HG03196 (cell line): ENCODE measurements around the gene VCL.
"Not testable (repeated sequence)": the region's sequence is repeated elsewhere in the genome, so short reads cannot be mapped to it uniquely, and the experiment has no call there.

Experiments used
- ATAC-seq: cut with Tn5 transposase; IDR thresholded peaks from one replicate; pipeline ENCODE4 v1.9.1; 2021; ENCODE audit not compliant: unreplicated experiment

VCL gene

DNA sequence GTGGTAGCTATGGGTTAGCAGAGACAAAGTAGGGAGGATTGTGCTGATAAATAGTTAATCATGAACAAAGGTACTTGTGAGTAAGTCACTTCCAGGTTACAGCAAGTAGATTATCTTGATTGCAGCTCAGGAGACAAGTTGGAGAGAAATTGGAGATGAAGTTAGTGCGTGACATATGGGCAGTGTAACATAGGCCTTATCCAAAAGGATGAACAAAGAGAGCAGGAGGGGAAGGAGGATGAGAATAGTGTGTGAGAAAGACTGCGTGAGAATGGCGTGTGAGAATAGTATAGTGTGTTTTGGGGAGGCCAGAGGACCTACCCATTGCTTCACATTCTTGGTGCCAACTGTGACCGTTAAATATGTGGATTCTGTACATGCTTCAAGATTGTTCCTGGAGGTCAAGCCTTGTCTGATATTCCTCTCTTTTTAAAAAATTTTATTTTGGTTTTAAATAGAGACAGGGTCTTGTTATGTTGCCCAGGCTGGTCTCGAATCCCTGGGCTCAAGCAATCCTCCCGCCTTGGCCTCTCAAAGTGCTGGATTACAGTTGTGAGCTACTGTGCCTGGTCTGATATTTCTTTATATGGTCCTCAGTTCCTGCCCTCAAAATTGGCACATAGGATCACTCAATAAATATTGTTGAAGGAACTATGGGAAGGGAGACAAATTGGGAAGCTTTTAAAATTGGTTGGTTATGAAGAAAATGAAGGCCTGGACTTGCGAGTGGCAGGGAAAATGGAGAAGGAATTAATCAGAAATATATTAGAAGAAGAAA lies 3.2 kb downstream of the VCL start:
- ATAC-seq = no peak

DNA sequence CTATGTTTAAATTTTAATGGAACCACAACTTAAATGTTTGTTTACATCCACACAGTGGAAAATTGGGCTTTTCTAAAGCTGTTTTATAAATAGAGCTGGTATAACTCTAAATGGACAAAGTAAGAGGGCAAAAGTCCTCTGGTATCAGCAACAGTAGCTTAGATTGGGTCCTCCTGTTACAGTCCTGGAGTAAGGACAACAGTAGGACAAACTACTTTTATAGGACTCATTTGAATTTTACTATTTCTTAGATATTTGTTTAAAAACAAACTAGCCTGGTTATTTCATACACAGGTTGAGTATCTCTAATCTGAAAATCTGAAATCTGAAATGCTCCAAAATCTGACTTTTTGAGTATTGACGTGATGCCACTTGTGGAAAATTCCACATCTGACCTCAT lies 8.4 kb downstream of the VCL start:
- no peak for ATAC-seq

GRCh38 chr10:74008212-74008731 lies 10.4 kb downstream of the VCL start:
- ATAC-seq = no peak

GRCh38 chr10:74011017-74011416 lies 13.1 kb downstream of the VCL start:
- no peak for ATAC-seq

GRCh38 chr10:74011770-74012169 lies 13.9 kb downstream of the VCL start:
- ATAC-seq = no peak

- no peak for ATAC-seq
These were observed 14.6 kb downstream of the VCL start for GRCh38 chr10:74012480-74012879.

DNA sequence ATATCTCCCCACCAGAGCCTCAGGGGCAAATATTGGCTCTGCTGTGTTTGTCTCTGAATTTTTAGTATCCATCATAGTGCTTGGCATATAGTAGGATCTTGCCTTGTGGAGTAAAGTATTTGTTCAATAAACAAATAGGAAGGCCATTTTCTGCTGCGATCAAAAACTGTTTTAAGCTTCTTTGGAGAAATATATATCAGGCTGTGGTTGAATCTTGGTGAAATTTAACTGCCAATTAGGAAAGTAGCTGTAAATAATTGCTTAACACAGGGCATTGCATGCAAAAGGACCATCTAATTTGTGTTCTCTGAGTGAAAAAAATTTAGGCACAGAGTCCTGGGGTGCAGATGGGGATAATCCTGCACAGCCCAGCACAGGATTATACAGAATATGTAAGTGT lies 15.1 kb downstream of the VCL start:
- ATAC-seq = no peak

DNA sequence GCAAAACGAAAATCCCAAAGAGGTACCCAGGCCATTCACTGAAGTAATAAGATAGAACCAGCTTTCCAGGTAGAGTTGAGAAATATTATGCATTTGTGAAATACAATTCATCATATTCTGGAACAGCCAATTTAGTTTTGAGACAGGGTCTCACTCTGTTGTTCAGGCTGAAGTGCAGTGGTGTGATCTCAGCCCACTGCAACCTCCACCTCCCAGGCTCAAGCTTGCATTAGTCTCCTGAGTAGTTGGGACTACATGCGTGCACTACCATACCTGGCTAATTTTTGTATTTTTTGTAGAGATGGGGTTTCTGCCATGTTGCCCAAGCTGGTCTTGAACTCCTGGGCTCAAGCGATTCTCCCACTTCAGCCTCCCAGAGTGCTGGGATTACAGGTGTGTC lies 16.7 kb downstream of the VCL start:
- not testable (repeated sequence) for ATAC-seq

DNA sequence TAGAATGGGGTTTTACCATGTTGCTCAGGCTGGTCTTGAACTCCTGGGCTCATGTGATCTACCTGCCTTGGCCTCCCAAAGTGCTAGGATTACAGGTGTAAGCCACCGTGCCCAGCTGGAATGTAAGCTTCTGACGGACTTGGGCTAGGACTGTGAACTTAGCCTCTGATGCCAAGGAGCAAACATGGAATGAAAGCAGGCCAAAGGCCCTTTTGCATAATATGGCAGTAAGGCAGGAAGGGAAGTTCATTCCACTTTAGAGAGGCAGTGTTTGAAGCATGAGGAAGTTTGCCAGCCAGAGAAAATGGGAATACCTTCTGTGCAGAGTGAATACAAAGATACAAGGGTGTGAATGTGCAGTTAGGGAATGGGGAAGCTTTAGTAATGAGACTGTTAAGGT lies 20.3 kb downstream of the VCL start:
- ATAC-seq = no peak

DNA sequence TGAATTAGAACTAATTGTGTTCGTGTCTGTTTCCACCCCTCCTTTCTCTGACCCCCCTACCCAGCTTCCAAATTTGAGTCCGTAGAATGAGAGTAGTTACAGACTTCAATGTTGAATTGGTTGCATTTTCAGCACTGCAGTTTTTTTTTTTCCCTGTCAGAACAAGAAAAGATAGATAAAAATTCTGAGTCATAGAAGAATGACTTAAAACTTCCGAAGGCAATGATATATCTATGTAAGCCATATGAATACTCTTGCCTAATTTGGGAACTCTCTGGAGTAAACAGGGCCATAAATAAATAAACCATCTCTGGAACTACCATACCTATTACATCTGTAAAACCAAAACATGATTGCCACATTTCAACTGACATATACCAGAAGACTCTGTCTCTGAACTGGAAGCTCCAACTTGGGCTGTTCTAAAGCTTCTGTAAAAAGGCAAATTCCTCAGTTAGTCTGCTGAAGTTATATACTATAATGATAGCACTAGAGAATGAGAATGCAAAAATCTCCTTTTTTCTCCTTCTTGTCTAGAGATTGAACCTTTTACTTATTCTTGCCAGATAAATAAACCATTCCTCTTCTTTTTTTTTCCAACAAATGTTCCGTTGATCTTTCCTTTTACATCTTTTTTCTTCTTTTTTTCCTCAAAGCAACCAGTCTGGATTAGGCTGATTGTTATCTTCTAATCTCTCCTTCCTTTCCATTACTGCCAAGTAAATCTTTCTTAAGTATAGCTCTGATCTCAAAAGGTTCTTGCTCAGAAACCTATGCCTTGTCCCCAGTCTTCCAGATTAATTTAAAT lies 23.5 kb downstream of the VCL start:
- ATAC-seq = no peak

GRCh38 chr10:74022926-74023629 lies 25.2 kb downstream of the VCL start:
- no peak for ATAC-seq

DNA sequence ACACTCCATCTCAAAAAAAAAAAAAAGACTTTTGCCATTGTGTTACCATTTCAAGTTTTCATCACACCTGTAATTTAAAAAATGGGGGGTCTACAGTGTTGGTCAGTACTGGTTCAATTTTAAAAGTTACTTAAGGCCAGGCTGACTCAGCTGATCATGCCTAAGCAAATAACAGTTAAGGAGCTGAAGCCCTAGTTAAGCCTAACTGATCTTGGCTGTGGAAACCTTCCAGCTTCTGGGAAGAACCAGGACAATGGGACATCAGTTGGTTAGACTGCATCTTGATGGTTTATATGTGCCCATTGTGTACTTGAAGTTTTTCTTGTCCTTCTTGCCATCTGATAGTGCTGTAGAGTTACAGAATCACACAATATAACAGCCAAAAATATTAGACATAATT lies 26.7 kb downstream of the VCL start:
- no peak for ATAC-seq

- no peak for ATAC-seq
These were observed 27.6 kb downstream of the VCL start for GRCh38 chr10:74025380-74025978.

- ATAC-seq = no peak
These were observed 28.6 kb downstream of the VCL start for GRCh38 chr10:74026428-74027015.

GRCh38 chr10:74027702-74028101 lies 29.8 kb downstream of the VCL start:
- ATAC-seq = no peak

DNA sequence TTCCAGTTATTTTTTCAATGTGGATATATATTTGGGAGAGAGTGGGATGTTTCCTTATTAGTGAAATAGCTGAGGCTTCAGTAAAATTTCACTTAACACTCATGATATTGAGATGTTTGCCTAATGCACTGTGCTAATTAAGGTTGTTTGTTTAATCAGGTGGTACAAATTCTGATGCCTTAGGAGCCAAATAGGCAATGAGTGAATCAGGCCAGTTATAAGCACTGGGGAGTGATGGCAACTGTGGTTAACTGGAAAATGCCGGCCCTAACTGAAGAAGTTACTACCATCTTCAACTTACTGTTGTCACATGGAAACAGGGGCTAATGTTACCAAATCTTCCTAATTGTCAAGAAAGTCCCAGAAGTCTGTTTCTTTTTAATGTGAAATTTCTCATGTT lies 32.0 kb downstream of the VCL start:
- no peak for ATAC-seq

DNA sequence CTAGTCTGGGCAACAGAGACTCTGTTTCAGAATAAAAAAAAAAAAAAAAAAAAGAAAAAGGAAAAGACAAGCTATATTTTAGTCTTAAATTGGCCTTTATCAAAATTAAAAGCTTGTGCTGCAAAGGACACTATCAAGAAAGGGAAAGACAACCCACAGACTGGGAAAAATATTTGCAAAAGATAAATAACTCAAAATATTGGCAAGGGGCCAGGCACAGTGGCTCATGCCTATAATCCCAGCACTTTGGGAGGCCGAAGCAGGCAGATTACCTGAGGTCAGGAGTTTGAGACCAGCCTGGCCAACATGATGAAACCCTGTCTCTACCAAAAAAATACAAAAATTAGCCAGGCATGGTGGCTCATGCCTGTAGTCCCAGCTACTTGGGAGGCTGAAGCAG lies 34.3 kb downstream of the VCL start:
- ATAC-seq = not testable (repeated sequence)

GRCh38 chr10:74032900-74033655 lies 35.2 kb downstream of the VCL start:
- ATAC-seq = no peak

GRCh38 chr10:74033702-74034101 lies 35.8 kb downstream of the VCL start:
- no peak for ATAC-seq

- ATAC-seq = no peak
These were observed 36.4 kb downstream of the VCL start for GRCh38 chr10:74034301-74034700.
